GM23248 (cell line): ENCODE measurements around the gene OLFM1. TPM values are rescaled to one million over a fixed set of nuclear protein-coding genes. Genes with fewer than 3 reads are reported as not detected.

ENCODE experiments used
- DNase-seq: peaks from one replicate; pipeline ENCODE4 v3.0.0-alpha.2; 2015
- H2AFZ ChIP-seq: fragments of 200-600 bp; sonication (generic); 2 replicates; pipeline ENCODE4 v1.6.1; 2016; ENCODE audit warnings: antibody characterized with exemption
- H3F3A ChIP-seq: fragments of 200-600 bp; sonication (generic); 2 replicates; pipeline ENCODE4 v1.6.1; 2016; ENCODE audit warnings: mild to moderate bottlenecking, antibody characterized with exemption, mixed run types; ENCODE audit not compliant: insufficient read depth
- H3K27ac ChIP-seq: fragments of 200-600 bp; sonication (generic); 2 replicates; pipeline ENCODE4 v1.5.1; 2016; ENCODE audit warnings: mild to moderate bottlenecking
- H3K27me3 ChIP-seq: fragments of 200-600 bp; sonication (generic); replicated peaks from 2 replicates; pipeline ENCODE4 v1.6.1; 2016; ENCODE audit warnings: mild to moderate bottlenecking; ENCODE audit not compliant: insufficient read depth
- H3K36me3 ChIP-seq: fragments of 200-600 bp; sonication (generic); 2 replicates; pipeline ENCODE4 v1.6.1; 2016; ENCODE audit warnings: low read depth, mild to moderate bottlenecking
- H3K4me1 ChIP-seq: fragments of 200-600 bp; sonication (generic); 2 replicates; pipeline ENCODE4 v1.6.1; 2016; ENCODE audit warnings: mild to moderate bottlenecking; ENCODE audit not compliant: insufficient read depth
- H3K4me2 ChIP-seq: fragments of 200-600 bp; sonication (generic); one replicate; pipeline ENCODE4 v1.6.1; 2016; ENCODE audit warnings: mild to moderate bottlenecking; ENCODE audit not compliant: unreplicated experiment
- H3K4me3 ChIP-seq: fragments of 200-600 bp; sonication (generic); 2 replicates; pipeline ENCODE4 v1.5.1; 2016; ENCODE audit warnings: mild to moderate bottlenecking
- H3K79me2 ChIP-seq: fragments of 200-600 bp; sonication (generic); 2 replicates; pipeline ENCODE4 v1.6.1; 2016; ENCODE audit warnings: mild to moderate bottlenecking; ENCODE audit not compliant: insufficient read depth
- H3K9ac ChIP-seq: fragments of 200-600 bp; sonication (generic); 2 replicates; pipeline ENCODE4 v1.6.1; 2016; ENCODE audit warnings: mild to moderate bottlenecking
- H3K9me2 ChIP-seq: fragments of 200-600 bp; sonication (generic); 2 replicates; pipeline ENCODE4 v1.6.1; 2016; ENCODE audit warnings: mixed run types, mild to moderate bottlenecking, moderate library complexity; ENCODE audit not compliant: insufficient read depth
- H3K9me3 ChIP-seq: fragments of 200-600 bp; sonication (generic); one replicate; pipeline ENCODE4 v1.6.1; 2017; ENCODE audit warnings: low read depth
- H4K20me1 ChIP-seq: fragments of 200-600 bp; sonication (generic); 2 replicates; pipeline ENCODE4 v1.6.0; 2016; ENCODE audit not compliant: insufficient read depth
- EZH2 ChIP-seq: fragments of 200-600 bp; sonication (generic); IDR thresholded peaks from 2 replicates; pipeline ENCODE4 v1.6.1; 2018; ENCODE audit warnings: antibody characterized with exemption, mild to moderate bottlenecking; ENCODE audit not compliant: insufficient read depth, poor library complexity, severe bottlenecking
- EZH2phosphoT487 ChIP-seq: fragments of 200-600 bp; sonication (generic); IDR thresholded peaks from 2 replicates; pipeline ENCODE4 v1.6.1; 2018; ENCODE audit warnings: antibody characterized with exemption, moderate library complexity, mild to moderate bottlenecking, low read depth; ENCODE audit not compliant: insufficient read depth
- WGBS, 2 experiments: methylation state at CpG; one replicate each; pipeline ENCODE4 v1.1.6; 2015 to 2017; ENCODE audit warnings: low lambda C conversion rate in 2 of 2, low coverage in 1 of 2; ENCODE audit errors: missing lambda C conversion rate in 2 of 2; 5-methylcytosine and 5-hydroxymethylcytosine counted together
- in situ Hi-C: fragments of 300-500 bp; cut with MboI; formaldehyde crosslinking; loops from 2 replicates; pipeline ENCODE4 v1.15.0; 2020
- polyA plus RNA-seq: library from polyadenylated mRNA; unstranded; fragments of >200 nt; fragmentation: Nextera tagmentation; extraction: Ambion mirVana; gene quantifications from 2 replicates; pipeline ENCODE4 v1.2.1, GENCODE V29; 2016
- total RNA-seq: library from RNA; depleted of rRNA; stranded (reverse); fragments of >200 nt; shearing (Covaris generic); gene quantifications from 2 replicates; pipeline ENCODE4 v1.2.3, GENCODE V29; 2014

The OLFM1 gene
- total and polyA plus RNA-seq, 2 experiments from 2014 or later, result 17.0 to 31.4 TPM

DNA sequence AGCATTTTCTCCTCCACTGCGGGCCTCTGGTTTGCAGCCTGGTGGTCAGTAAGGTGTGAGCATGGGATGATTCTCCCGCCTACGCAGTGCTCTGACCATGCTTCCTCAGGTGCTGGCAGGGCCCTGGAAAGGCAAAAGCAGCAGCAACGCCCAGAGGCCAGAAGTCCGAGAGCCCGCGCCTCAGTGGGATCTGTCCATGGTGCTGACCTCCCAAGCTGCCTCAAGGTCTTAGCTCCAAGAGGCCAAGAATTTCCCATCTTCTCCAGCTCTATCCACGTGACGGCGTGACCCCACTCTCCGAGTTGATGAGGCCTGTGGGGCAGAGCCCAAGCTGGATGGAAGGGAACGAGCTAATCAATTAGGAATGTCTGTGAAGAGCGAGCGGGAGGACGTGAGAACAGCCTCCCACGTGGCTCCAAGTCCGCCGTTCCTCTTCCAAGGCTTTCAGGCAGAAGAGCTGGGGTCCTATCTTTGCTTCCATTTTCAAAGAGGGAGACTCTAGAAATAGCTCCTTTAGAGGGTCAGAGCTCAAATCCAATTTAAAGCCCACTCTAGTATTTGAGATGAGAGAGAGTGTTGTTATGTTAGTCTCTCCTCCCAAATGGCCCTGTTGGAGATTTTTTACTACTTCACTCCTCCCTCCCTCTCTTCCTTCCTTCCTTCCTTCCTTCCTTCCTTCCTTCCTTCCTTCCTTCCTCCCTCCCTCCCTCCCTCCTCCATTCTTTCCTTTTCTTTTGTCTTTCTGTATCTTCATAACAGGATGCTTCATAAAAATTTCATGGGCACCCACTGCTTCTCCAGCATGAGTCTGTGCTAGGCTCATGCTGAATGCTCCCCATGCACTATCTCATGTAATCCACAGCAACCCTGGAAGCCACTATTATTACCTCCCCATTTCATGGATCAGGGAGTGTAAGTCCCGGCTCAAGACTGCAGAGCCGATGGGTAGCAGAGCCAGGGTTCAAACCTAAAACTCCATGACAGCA lies 69.3 kb downstream of the OLFM1 start:
- no peak overlapping the region for H3K4me2 ChIP-seq
- in situ Hi-C loops, result no loop called here
- H3K4me3 ChIP-seq, result no peak overlapping the region
- H3F3A ChIP-seq, result no peaks in the 10 kb centered on the region
- peaks cover 16% of the 10 kb centered on the region for H3K27me3 ChIP-seq
- H2AFZ ChIP-seq, result no peak overlapping the region
- no peaks in the 10 kb centered on the region for H3K79me2 ChIP-seq
- 20 to 21% methylated on average over 20 of the region's 20 CpGs for WGBS, 2 experiments
- no peaks in the 10 kb centered on the region for H3K36me3 ChIP-seq
- H4K20me1 ChIP-seq, result no peaks in the 10 kb centered on the region
- no peaks in the 10 kb centered on the region for H3K9me3 ChIP-seq
- no peak overlapping the region for H3K9ac ChIP-seq
- DNase-seq, result peak; percentile 60
- no peaks in the 10 kb centered on the region for H3K4me1 ChIP-seq
- TF ChIP-seq EZH2phosphoT487 (no peak), EZH2 (no peak)
- H3K9me2 ChIP-seq, result no peaks in the 10 kb centered on the region
- no peak overlapping the region for H3K27ac ChIP-seq

DNA sequence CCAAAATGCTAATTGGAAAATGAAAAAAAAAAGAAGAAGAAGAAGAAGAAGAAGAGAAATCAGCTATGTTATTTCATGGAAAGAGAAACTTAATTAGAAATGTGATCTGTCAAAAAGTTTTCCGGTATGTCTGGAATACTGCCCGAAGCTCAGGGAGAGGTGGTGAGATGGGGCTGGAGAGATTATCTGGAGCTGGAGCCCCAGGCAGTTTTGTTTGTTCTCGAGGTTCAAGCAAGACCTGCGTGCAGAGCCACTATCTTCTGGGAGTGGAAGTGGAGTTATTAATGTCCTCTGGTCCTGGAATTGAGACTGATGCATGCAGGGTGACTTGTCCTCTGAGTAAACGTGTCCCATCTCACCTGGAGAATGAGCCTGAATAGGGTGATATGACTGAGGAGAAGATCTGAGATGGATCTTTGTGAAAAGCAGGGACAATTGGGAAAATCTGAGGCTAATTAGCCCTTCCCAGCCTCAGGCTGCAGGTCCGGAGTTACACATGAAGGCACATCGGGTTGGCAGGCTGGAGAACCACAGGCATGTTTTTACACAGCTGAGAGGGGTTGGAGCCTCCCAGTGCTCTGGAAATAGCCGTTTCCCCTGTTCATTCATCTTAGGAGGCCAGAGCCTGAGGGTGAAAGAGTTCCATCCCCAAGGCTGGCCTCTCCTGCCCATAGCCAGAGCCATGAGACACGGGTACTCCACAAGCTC lies 70.5 kb downstream of the OLFM1 start:
- H3K79me2 ChIP-seq, result no peaks in the 10 kb centered on the region
- H3K9me3 ChIP-seq, result no peaks in the 10 kb centered on the region
- no peaks in the 10 kb centered on the region for H3K4me1 ChIP-seq
- no peak for DNase-seq
- no peak overlapping the region for H2AFZ ChIP-seq
- no peak for TF ChIP-seq EZH2phosphoT487
- no peak overlapping the region for H3K4me3 ChIP-seq
- H3K27ac ChIP-seq, result no peak overlapping the region
- H3K9ac ChIP-seq, result no peak overlapping the region
- 23 to 28% methylated on average over 9 of the region's 9 CpGs for WGBS, 2 experiments
- peaks cover 16% of the 10 kb centered on the region for H3K27me3 ChIP-seq
- in situ Hi-C loops, result no loop called here
- no peaks in the 10 kb centered on the region for H3K9me2 ChIP-seq
- H4K20me1 ChIP-seq, result no peaks in the 10 kb centered on the region
- no peak overlapping the region for H3K4me2 ChIP-seq
- H3K36me3 ChIP-seq, result no peaks in the 10 kb centered on the region
- H3F3A ChIP-seq, result no peaks in the 10 kb centered on the region

DNA sequence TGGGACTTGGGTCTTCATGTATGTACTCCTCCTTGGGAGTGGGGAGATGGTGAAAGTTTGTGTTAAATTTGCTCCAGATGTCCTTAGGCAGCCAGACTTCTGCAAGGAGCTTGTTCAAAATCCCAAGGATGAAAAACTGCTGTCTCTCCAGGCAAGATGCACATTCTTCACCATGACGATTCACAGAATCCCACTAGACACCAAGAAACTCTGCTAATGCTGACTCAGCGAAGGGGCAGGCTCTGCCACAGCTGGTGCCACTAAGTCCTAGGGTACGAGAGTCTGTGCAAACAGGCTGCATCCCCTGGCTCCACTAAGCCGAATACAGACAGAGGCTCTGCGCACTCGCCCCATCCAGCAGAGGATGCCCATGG lies 71.1 kb downstream of the OLFM1 start:
- Histone ChIP-seq H3K9me3 (no peaks in the 10 kb centered on the region), H3K9me2 (no peaks in the 10 kb centered on the region), H3K4me3 (no peak overlapping the region), H3K4me2 (no peak overlapping the region), H3K4me1 (no peaks in the 10 kb centered on the region), H2AFZ (no peak overlapping the region), H3F3A (no peaks in the 10 kb centered on the region), H4K20me1 (no peaks in the 10 kb centered on the region), H3K9ac (no peak overlapping the region), H3K79me2 (no peaks in the 10 kb centered on the region), H3K27ac (no peak overlapping the region), H3K27me3 (peaks cover 16% of the 10 kb centered on the region), H3K36me3 (no peaks in the 10 kb centered on the region)
- in situ Hi-C loops, result no loop called here
- 37 to 40% methylated on average over 6 of the region's 6 CpGs for WGBS, 2 experiments
- TF ChIP-seq EZH2, result no peak
- no peak for DNase-seq

DNA sequence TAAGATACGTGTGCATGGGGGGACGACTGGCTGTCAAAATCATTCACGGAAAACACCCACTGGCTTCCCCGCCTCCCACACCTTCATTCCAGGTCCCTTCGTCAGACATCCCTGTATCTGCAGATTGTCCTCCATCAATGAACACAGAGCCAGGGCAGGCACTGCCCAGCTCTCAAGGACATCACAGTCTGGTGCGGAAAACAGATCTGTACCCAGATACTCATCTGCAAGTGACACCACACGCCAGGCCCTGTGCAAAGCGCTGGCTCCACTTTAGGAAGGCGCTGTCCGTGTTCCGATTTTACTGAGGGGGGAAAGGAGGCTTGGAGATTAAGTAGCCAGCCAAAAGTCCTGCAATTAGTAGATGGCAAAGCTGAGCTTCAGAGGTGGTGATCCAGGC lies 72.3 kb downstream of the OLFM1 start:
- Histone ChIP-seq H3K4me2 (no peak overlapping the region), H3K9me3 (no peaks in the 10 kb centered on the region), H3F3A (no peaks in the 10 kb centered on the region), H3K27ac (no peak overlapping the region), H3K79me2 (no peaks in the 10 kb centered on the region), H3K4me1 (no peaks in the 10 kb centered on the region), H3K9ac (no peak overlapping the region), H3K36me3 (no peaks in the 10 kb centered on the region), H3K27me3 (peaks cover 16% of the 10 kb centered on the region), H4K20me1 (no peaks in the 10 kb centered on the region), H2AFZ (no peak overlapping the region), H3K9me2 (no peaks in the 10 kb centered on the region), H3K4me3 (no peak overlapping the region)
- no peak for DNase-seq
- 50 to 51% methylated on average over 11 of the region's 11 CpGs for WGBS, 2 experiments
- in situ Hi-C loops, result no loop called here
- no peak for TF ChIP-seq EZH2phosphoT487
- TF ChIP-seq EZH2, result no peak
